ENCODE data around the gene KSR1.

Gene KSR1

DNA sequence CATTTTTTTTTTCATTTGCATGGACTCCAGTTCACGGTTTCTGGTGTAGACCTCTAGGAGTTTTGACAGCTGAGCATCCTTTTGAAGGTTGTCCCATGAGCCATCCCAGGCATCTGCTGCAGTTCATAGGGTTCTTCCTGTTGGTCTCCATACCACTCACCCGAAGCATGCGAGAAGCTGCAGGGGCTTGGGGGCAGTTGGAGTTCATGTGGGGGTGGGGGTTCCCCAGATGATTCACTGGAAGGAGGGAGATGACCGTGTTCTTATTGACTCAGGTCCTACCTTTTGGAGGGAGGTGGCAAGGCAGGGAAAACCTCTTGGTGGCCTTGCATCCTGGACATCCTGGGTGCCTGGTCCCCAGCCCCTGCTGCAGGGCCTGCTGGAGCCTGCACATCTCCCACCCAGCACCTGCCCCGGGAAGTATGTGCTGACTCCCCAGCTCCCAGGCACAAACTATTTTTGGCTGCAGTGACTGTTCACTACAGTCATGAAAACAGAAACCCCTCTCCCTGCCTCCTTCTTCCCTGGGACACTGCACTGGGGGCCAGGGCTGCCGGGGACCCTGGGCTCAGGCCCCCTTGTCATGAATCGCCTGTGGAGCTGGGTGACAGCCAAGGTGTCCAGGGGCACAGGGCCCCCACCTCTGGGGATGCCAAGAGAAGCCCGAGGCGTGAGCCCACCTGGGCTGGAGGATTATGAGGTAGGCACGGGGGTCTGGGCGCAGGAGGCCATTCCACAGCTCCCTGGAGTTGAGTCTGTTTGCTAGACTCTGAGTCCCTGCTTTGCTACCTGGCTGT lies 109.8 kb downstream of the KSR1 start:
- DNase-seq = peak; percentile 82
- in situ Hi-C loops (cut with HindIII; ENCODE audit: low pct_ligation_motif_present, low sequenced_read_pairs) = no loop called here

DNA sequence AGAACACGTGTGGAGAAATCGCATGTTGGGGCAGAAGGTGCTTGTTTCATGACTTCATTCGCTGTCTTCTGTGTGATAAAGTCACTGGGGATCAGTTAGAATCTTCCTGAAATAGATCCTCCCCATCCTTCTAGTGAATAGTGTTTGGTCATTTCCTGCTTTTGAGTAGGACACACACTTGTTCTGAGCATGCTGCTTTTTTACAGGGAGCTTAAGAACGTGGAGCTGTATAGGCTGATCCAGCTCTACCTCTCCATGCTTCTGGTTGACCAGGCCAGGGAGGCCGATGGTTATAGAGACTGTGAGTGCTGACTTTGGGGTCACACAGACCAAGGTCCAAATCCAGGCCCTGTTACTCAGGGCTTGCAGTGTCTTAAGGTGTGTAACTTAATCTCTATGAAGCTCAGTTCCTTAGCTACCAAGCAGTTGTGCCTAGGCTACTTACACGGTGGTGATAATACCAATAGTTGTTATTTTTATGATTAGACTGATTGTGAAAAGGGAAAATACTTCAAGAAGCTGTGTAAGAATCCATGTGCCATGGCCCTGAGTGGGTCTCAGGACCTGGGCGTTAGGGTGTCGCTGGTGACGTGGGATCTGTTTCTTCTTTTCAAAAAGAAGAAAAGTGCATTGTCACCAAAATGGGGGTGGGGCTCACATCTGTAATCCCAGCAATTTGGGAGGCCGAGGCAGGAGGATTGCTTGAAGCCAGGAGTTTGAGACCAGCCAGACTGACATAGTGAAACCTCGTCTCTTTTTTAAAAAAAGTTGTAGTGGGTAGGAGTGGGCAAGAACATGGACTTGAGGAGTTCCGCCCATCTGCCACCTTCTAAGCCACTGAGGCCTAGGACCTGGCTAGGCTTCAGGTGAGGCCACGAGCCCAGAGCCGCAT lies 110.7 kb downstream of the KSR1 start:
- DNase-seq = no peak
- in situ Hi-C loops (cut with HindIII; ENCODE audit: low pct_ligation_motif_present, low sequenced_read_pairs) = no loop called here
- peak overlapping the region; percentile 73 for H3K27ac ChIP-seq
- no peaks in the 10 kb centered on the region for H3K36me3 ChIP-seq (replicated peaks)
- TF ChIP-seq, protein P1, sequence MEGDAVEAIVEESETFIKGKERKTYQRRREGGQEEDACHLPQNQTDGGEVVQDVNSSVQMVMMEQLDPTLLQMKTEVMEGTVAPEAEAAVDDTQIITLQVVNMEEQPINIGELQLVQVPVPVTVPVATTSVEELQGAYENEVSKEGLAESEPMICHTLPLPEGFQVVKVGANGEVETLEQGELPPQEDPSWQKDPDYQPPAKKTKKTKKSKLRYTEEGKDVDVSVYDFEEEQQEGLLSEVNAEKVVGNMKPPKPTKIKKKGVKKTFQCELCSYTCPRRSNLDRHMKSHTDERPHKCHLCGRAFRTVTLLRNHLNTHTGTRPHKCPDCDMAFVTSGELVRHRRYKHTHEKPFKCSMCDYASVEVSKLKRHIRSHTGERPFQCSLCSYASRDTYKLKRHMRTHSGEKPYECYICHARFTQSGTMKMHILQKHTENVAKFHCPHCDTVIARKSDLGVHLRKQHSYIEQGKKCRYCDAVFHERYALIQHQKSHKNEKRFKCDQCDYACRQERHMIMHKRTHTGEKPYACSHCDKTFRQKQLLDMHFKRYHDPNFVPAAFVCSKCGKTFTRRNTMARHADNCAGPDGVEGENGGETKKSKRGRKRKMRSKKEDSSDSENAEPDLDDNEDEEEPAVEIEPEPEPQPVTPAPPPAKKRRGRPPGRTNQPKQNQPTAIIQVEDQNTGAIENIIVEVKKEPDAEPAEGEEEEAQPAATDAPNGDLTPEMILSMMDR (IDR thresholded peaks at IDR 0.05; ENCODE audit: low read depth, low read length, missing control alignments) = no peak
- H3K27me3 ChIP-seq (replicated peaks) = no peaks in the 10 kb centered on the region
- no peak overlapping the region for H3K4me3 ChIP-seq (ENCODE audit: low read depth, low read length)

More for the DNA sequence above, 109.8 kb downstream of the KSR1 start:
- TF ChIP-seq, protein P1 (IDR thresholded peaks at IDR 0.05; ENCODE audit: low read depth, low read length, missing control alignments) = no peak
- Histone ChIP-seq H3K27me3 (replicated peaks) (no peaks in the 10 kb centered on the region), H3K4me3 (ENCODE audit: low read depth, low read length) (no peak overlapping the region), H3K27ac (peak overlapping the region; percentile 73), H3K36me3 (replicated peaks) (no peaks in the 10 kb centered on the region)

DNA sequence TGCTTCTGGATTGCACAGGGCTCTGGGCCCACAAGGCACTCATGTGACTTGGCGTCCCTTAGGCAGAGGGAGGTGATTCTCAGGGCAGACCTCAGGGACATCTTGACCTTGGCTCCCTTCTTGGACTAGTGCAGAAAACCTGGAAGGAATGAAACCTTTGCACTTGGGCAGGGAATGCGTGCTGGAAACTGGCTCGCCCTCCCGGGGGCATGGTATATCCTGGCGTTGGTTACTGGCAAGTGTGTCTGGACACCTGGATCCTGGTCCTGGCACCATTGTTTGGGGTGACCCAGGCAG lies 111.3 kb downstream of the KSR1 start:
- no peaks in the 10 kb centered on the region for H3K27me3 ChIP-seq (replicated peaks)
- H3K36me3 ChIP-seq (replicated peaks) = no peaks in the 10 kb centered on the region
- TF ChIP-seq, protein P1 (IDR thresholded peaks at IDR 0.05; ENCODE audit: low read depth, low read length, missing control alignments) = no peak
- no peak for DNase-seq
- H3K4me3 ChIP-seq (ENCODE audit: low read depth, low read length) = no peak overlapping the region
- H3K27ac ChIP-seq = no peak overlapping the region
- in situ Hi-C loops (cut with HindIII; ENCODE audit: low pct_ligation_motif_present, low sequenced_read_pairs) = no loop called here

DNA sequence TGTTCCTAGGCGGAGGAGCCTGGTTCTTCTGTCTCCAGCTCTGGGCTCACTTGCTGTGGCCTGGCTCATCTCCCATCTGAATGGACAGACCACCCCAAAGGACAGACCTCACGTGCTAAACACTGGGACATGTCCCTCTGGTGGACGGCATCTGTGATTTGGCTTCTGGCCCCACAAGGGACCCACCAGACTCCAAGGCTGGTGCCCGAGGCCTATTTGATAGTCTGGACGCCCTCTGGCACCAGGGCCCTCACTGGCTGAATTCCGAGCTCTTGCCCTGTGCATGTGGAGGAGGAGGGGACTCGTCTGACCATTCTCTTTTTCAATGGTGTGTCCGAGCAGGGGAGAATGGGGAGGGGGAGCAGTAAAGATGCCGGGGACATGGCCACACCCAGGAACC lies 112.0 kb downstream of the KSR1 start:
- TF ChIP-seq, protein P1 (IDR thresholded peaks at IDR 0.05; ENCODE audit: low read depth, low read length, missing control alignments) = no peak
- H3K4me3 ChIP-seq (ENCODE audit: low read depth, low read length) = no peak overlapping the region
- no peaks in the 10 kb centered on the region for H3K36me3 ChIP-seq (replicated peaks)
- H3K27ac ChIP-seq = no peak overlapping the region
- no peaks in the 10 kb centered on the region for H3K27me3 ChIP-seq (replicated peaks)
- in situ Hi-C loops (cut with HindIII; ENCODE audit: low pct_ligation_motif_present, low sequenced_read_pairs) = no loop called here
- DNase-seq = no peak

DNA sequence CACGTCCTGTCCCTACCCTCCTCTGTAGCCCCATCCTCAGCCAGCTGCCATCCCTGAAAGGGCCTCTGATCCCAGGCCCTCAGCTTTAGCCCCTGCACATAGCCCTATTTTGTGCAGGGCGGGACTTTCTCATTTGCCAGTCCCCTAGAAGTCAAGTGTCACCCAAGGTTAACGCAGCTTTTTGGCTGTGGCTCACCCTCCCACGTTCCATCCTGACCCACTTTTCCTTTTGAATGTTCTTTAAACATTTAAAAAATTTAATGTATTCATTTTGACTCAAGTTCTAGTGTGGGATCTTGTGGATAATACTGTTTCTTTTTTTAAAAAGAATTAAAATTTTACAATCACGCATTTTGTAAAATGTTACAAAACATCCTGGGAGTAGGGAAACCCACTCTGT lies 112.6 kb downstream of the KSR1 start:
- in situ Hi-C loops (cut with HindIII; ENCODE audit: low pct_ligation_motif_present, low sequenced_read_pairs) = no loop called here
- H3K27me3 ChIP-seq (replicated peaks) = no peaks in the 10 kb centered on the region
- H3K4me3 ChIP-seq (ENCODE audit: low read depth, low read length) = no peak overlapping the region
- H3K27ac ChIP-seq = no peak overlapping the region
- no peak for DNase-seq
- no peaks in the 10 kb centered on the region for H3K36me3 ChIP-seq (replicated peaks)
- TF ChIP-seq, protein P1 (IDR thresholded peaks at IDR 0.05; ENCODE audit: low read depth, low read length, missing control alignments) = no peak
